IMR-90 (cell line): ENCODE results near the gene PSMD4. TPM values are rescaled to one million over a fixed set of nuclear protein-coding genes. Genes with fewer than 3 reads are reported as not detected.

Source experiments
- ATAC-seq: fragments of 200-7000 bp; cut with Tn5 transposase; 2 replicates; pipeline ENCODE4 v1.9.1; 2020; ENCODE audit warnings: low read depth, mild to moderate bottlenecking, moderate library complexity
- BruUV-seq: library from RNA; stranded (reverse); fragments of 400-500 nt; replicated peaks from 2 replicates; lab custom pipeline; 2021; lab: Mats Ljungman, UMichigan
- CTCF ChIA-PET: fragments of 300-600 bp; formaldehyde crosslinking; extraction: SDS; loops from one replicate; lab custom pipeline; 2021; ENCODE audit warnings: antibody characterized with exemption; lab: Yijun Ruan, JAX
- POLR2A ChIA-PET: fragments of 300-600 bp; sonication (Branson Sonifier 250); formaldehyde crosslinking; loops from one replicate; lab custom pipeline; 2022; ENCODE audit warnings: antibody characterized with exemption; ENCODE audit not compliant: unreplicated experiment; lab: Charles Lee
- DNase-seq: peaks from one replicate; pipeline ENCODE4 v3.0.0; 2013
- H2AFZ ChIP-seq: replicated peaks from 2 replicates; pipeline ENCODE3; 2013; ENCODE audit warnings: low read length, mild to moderate bottlenecking; ENCODE audit not compliant: poor library complexity
- H2AK5ac ChIP-seq: 2 replicates; pipeline ENCODE4 v1.6.1; 2013; ENCODE audit warnings: low read depth, low read length, inconsistent platforms
- H2AK9ac ChIP-seq: replicated peaks from 2 replicates; pipeline ENCODE3; 2013; ENCODE audit warnings: mild to moderate bottlenecking, low read depth, low read length, moderate library complexity; ENCODE audit not compliant: poor library complexity
- H2BK120ac ChIP-seq: 2 replicates; pipeline ENCODE4 v1.6.1; 2013; ENCODE audit warnings: low read depth, low read length, inconsistent platforms
- H2BK15ac ChIP-seq: 3 replicates; pipeline ENCODE4 v1.6.1; 2013; ENCODE audit warnings: low read depth, low read length, inconsistent platforms
- H2BK20ac ChIP-seq: 2 replicates; pipeline ENCODE4 v1.6.1; 2013; ENCODE audit warnings: low read depth, mild to moderate bottlenecking, inconsistent platforms, low read length, moderate library complexity
- H2BK5ac ChIP-seq: 2 replicates; pipeline ENCODE4 v1.6.1; 2013; ENCODE audit warnings: mild to moderate bottlenecking, low read depth, low read length, inconsistent platforms; ENCODE audit not compliant: poor library complexity, severe bottlenecking
- H3K14ac ChIP-seq: replicated peaks from 2 replicates; pipeline ENCODE4 v1.6.1; 2013; ENCODE audit warnings: low read depth, low read length, inconsistent platforms
- H3K18ac ChIP-seq: 2 replicates; pipeline ENCODE4 v1.6.1; 2013; ENCODE audit warnings: low read depth, low read length, control low read depth
- H3K23ac ChIP-seq: 2 replicates; pipeline ENCODE4 v1.6.1; 2013; ENCODE audit warnings: low read depth, low read length, inconsistent platforms
- H3K27ac ChIP-seq: 2 replicates; pipeline ENCODE4 v1.5.1; 2013; ENCODE audit warnings: mild to moderate bottlenecking, control low read depth, low read length; ENCODE audit not compliant: insufficient read depth
- H3K27me3 ChIP-seq: 2 replicates; pipeline ENCODE4 v1.6.1; 2013; ENCODE audit warnings: low read length; ENCODE audit not compliant: control insufficient read depth, insufficient read depth
- H3K36me3 ChIP-seq: 2 replicates; pipeline ENCODE4 v1.6.1; 2013; ENCODE audit warnings: low read length, mixed read lengths; ENCODE audit not compliant: control insufficient read depth, insufficient read depth
- H3K4ac ChIP-seq: 2 replicates; pipeline ENCODE4 v1.6.1; 2013; ENCODE audit warnings: low read depth, low read length, inconsistent platforms
- H3K4me1 ChIP-seq: 2 replicates; pipeline ENCODE4 v1.6.1; 2013; ENCODE audit warnings: low read length, mixed read lengths; ENCODE audit not compliant: control insufficient read depth, insufficient read depth
- H3K4me2 ChIP-seq: 2 replicates; pipeline ENCODE4 v1.6.1; 2013; ENCODE audit warnings: low read depth, mild to moderate bottlenecking, control low read depth, low read length, moderate library complexity
- H3K4me3 ChIP-seq: 2 replicates; pipeline ENCODE4 v1.5.1; 2013; ENCODE audit warnings: low read depth, mild to moderate bottlenecking, control low read depth, low read length, moderate library complexity; ENCODE audit not compliant: insufficient read depth
- H3K56ac ChIP-seq: 2 replicates; pipeline ENCODE4 v1.6.1; 2013; ENCODE audit warnings: low read length, inconsistent platforms; ENCODE audit not compliant: insufficient read depth; ENCODE audit errors: extremely low read depth
- H3K79me1 ChIP-seq, 2 experiments: 2 replicates each; pipeline ENCODE4 v1.6.1; 2013; ENCODE audit warnings: low read length in 2 of 2, inconsistent platforms in 1 of 2, low read depth in 1 of 2
- H3K9ac ChIP-seq: 2 replicates; pipeline ENCODE4 v1.6.1; 2013; ENCODE audit warnings: low read depth, low read length, control low read depth
- H3K9me1 ChIP-seq: 2 replicates; pipeline ENCODE4 v1.6.1; 2013; ENCODE audit warnings: low read length, inconsistent platforms; ENCODE audit not compliant: insufficient read depth
- H3K9me3 ChIP-seq: 2 replicates; pipeline ENCODE4 v1.6.1; 2013; ENCODE audit warnings: low read length; ENCODE audit not compliant: control insufficient read depth, insufficient read depth
- H4K20me1 ChIP-seq: 2 replicates; pipeline ENCODE4 v1.6.1; 2013; ENCODE audit warnings: low read length, inconsistent platforms; ENCODE audit not compliant: insufficient read depth
- H4K5ac ChIP-seq: 2 replicates; pipeline ENCODE4 v1.6.1; 2013; ENCODE audit warnings: mild to moderate bottlenecking, low read depth, low read length, control low read depth
- H4K8ac ChIP-seq, 2 experiments: 2 replicates each; pipeline ENCODE4 v1.6.1; 2013; ENCODE audit warnings: low read depth in 2 of 2, low read length in 2 of 2, control low read depth in 1 of 2, inconsistent platforms in 1 of 2
- H4K91ac ChIP-seq: 2 replicates; pipeline ENCODE4 v1.6.1; 2013; ENCODE audit warnings: low read depth, low read length, inconsistent platforms; ENCODE audit not compliant: insufficient read depth
- CEBPB ChIP-seq: IDR thresholded peaks from 2 replicates; pipeline ENCODE4 v1.6.1; 2012; ENCODE audit warnings: low read depth, low read length, improper control_type of control experiment
- ELK1 ChIP-seq: fragments of 150-350 bp; IDR thresholded peaks from 2 replicates; pipeline ENCODE4 v1.6.1; 2016; ENCODE audit warnings: low read depth, mild to moderate bottlenecking, low read length, moderate library complexity, borderline replicate concordance
- NFE2L2 ChIP-seq: fragments of 150-350 bp; IDR thresholded peaks from 2 replicates; pipeline ENCODE4 v1.6.1; 2016; ENCODE audit warnings: low read depth, mild to moderate bottlenecking, low read length
- WGBS, 2 experiments: methylation state at CpG; one replicate each; pipeline versions ENCODE4 v1.1.5 to v1.1.7; 2013; ENCODE audit warnings: missing lambda C conversion rate in 2 of 2; ENCODE audit not compliant: insufficient read length in 1 of 2; ENCODE audit errors: extremely low coverage in 2 of 2; 5-methylcytosine and 5-hydroxymethylcytosine counted together
- dilution Hi-C: fragments of 300-500 bp; cut with HindIII; formaldehyde crosslinking; loops from one replicate; pipeline ENCODE4 v1.14.3; 2018; ENCODE audit warnings: low sequenced_read_pairs; ENCODE audit not compliant: unreplicated experiment
- in situ Hi-C: fragments of 300-500 bp; cut with MboI; formaldehyde crosslinking; loops from 3 replicates; pipeline ENCODE4 v1.14.3; 2019; ENCODE audit warnings: low sequenced_read_pairs, inconsistent platforms, mixed read lengths
- intact Hi-C: fragments of 100-400 bp; cut with micrococcal nuclease; formaldehyde crosslinking; loops from 2 replicates; pipeline ENCODE4 v1.10.0; 2022
- polyA plus RNA-seq, 3 experiments: library from polyadenylated mRNA; depleted of rRNA; stranded (reverse); fragments of >200 nt; gene quantifications; 2 replicates each; pipeline ENCODE4 v1.2.3, GENCODE V29; 2012; ENCODE audit warnings: low replicate concordance in 1 of 3
- total RNA-seq: library from RNA; depleted of rRNA; stranded (reverse); fragments of >200 nt; gene quantifications from 2 replicates; pipeline ENCODE4 v1.2.3, GENCODE V29; 2012

The PSMD4 gene
- total and polyA plus RNA-seq, 2 of the 4 experiments (the other 2 are of a cell fraction), result 289 to 314 TPM

GRCh38 chr1:151287341-151287699, 32.8 kb downstream of the PSMD4 start:
- peaks cover 39% of the 10 kb centered on the region for H4K20me1 ChIP-seq
- H2AK9ac ChIP-seq, result no peak overlapping the region
- no peak overlapping the region for H3K18ac ChIP-seq
- intact Hi-C loops, result no loop called here
- H3K4me2 ChIP-seq, result no peak overlapping the region
- no peaks in the 10 kb centered on the region for H3K9me1 ChIP-seq
- TF ChIP-seq ELK1, result no peak
- TF ChIP-seq NFE2L2, result no peak
- no peak for TF ChIP-seq CEBPB
- dilution Hi-C loops, result no loop called here
- no peak overlapping the region for H2BK5ac ChIP-seq
- ChIA-PET CTCF (no interaction called here), POLR2A (no interaction called here)
- no peaks in the 10 kb centered on the region for H3K9me3 ChIP-seq
- H3K4me3 ChIP-seq, result no peak overlapping the region
- no peak overlapping the region for H4K91ac ChIP-seq
- H3K27me3 ChIP-seq, result no peaks in the 10 kb centered on the region
- no peak overlapping the region for H2BK20ac ChIP-seq
- no peak overlapping the region for H3K56ac ChIP-seq
- no peak overlapping the region for H2AFZ ChIP-seq
- no peak overlapping the region for H3K14ac ChIP-seq
- DNase-seq (no peak), ATAC-seq (no peak)
- BruUV-seq, result no TSS peak
- no peak overlapping the region for H4K8ac ChIP-seq
- in situ Hi-C loops, result no loop called here
- no peak overlapping the region for H2AK5ac ChIP-seq
- WGBS, 2 experiments, result 80% methylated on average over 1 of the region's 7 CpGs; no CpG with 5 or more reads in 1 of the 2 experiments
- H4K5ac ChIP-seq, result no peak overlapping the region
- no peak overlapping the region for H2BK120ac ChIP-seq
- H3K4me1 ChIP-seq, result peaks cover 5% of the 10 kb centered on the region; the same call in 1 of the 2 replicates
- no peak overlapping the region for H3K23ac ChIP-seq
- no peak overlapping the region for H2BK15ac ChIP-seq
- H3K79me1 ChIP-seq, result peaks cover 16 to 77% of the 10 kb centered on the region in 2 experiments
- no peak overlapping the region for H3K27ac ChIP-seq
- H3K4ac ChIP-seq, result no peak overlapping the region
- no peak overlapping the region for H3K9ac ChIP-seq
- peaks cover 62% of the 10 kb centered on the region for H3K36me3 ChIP-seq
